Activated CD8-positive, alpha-beta memory T cell treated with anti-CD3 and anti-CD28 coated beads for 36 hours (primary cell): ENCODE data around the gene ZNF385D. TPM values are rescaled to one million over a fixed set of nuclear protein-coding genes. Genes with fewer than 3 reads are reported as not detected.

Experiments
- CTCF ChIA-PET: fragments of 350-600 bp; sonication (Branson Sonifier 250); formaldehyde crosslinking; loops from one replicate; lab custom pipeline; 2021; ENCODE audit warnings: antibody characterized with exemption; lab: Charles Lee
- POLR2A ChIA-PET: fragments of 350-600 bp; sonication (Branson Sonifier 250); formaldehyde crosslinking; loops from one replicate; lab custom pipeline; 2021; ENCODE audit warnings: antibody characterized with exemption; lab: Charles Lee
- total RNA-seq, 2 experiments: library from RNA; stranded (reverse); gene quantifications; one replicate each; pipeline ENCODE4 v1.2.3, GENCODE V29; 2021

Gene ZNF385D
- total RNA-seq, 2 experiments from 2014 or later = not detected

- CTCF ChIA-PET = no interaction called here
- POLR2A ChIA-PET = no interaction called here
Observed at GRCh38 chr3:21694506-21694905, 56.5 kb downstream of the ZNF385D start.

GRCh38 chr3:21691036-21691435, 60.0 kb downstream of the ZNF385D start:
- ChIA-PET POLR2A (no interaction called here), CTCF (no interaction called here)

GRCh38 chr3:21682206-21682605, 68.8 kb downstream of the ZNF385D start:
- CTCF ChIA-PET = no interaction called here
- POLR2A ChIA-PET = no interaction called here

- ChIA-PET POLR2A (no interaction called here), CTCF (no interaction called here)
Observed at GRCh38 chr3:21673393-21673792, 77.6 kb downstream of the ZNF385D start.

GRCh38 chr3:21672303-21672702, 78.7 kb downstream of the ZNF385D start:
- POLR2A ChIA-PET = no interaction called here

GRCh38 chr3:21670386-21670785, 80.6 kb downstream of the ZNF385D start:
- POLR2A ChIA-PET = no interaction called here
- CTCF ChIA-PET = no interaction called here

More at GRCh38 chr3:21672303-21672702, 78.7 kb downstream of the ZNF385D start:
- CTCF ChIA-PET = interaction anchor here (0.7 kb wide), 1 partner anchor 166 kb away, joined by 3 read pairs; no protein-coding TSS in a partner anchor

GRCh38 chr3:21668012-21668411, 83.0 kb downstream of the ZNF385D start:
- CTCF ChIA-PET = no interaction called here
- POLR2A ChIA-PET = no interaction called here

GRCh38 chr3:21665444-21666100, 85.4 kb downstream of the ZNF385D start:
- CTCF ChIA-PET = no interaction called here
- POLR2A ChIA-PET = no interaction called here

- CTCF ChIA-PET = no interaction called here
- POLR2A ChIA-PET = no interaction called here
Observed at GRCh38 chr3:21664996-21665395, 86.0 kb downstream of the ZNF385D start.

- ChIA-PET CTCF (no interaction called here), POLR2A (no interaction called here)
Observed at GRCh38 chr3:21662403-21662802, 88.6 kb downstream of the ZNF385D start.

GRCh38 chr3:21654662-21655061, 96.3 kb downstream of the ZNF385D start:
- CTCF ChIA-PET = no interaction called here
- POLR2A ChIA-PET = no interaction called here

GRCh38 chr3:21654241-21654640, 96.8 kb downstream of the ZNF385D start:
- ChIA-PET POLR2A (no interaction called here), CTCF (no interaction called here)

GRCh38 chr3:21649519-21649918, 101.5 kb downstream of the ZNF385D start:
- ChIA-PET CTCF (no interaction called here), POLR2A (no interaction called here)

- POLR2A ChIA-PET = no interaction called here
- CTCF ChIA-PET = no interaction called here
Observed at GRCh38 chr3:21647961-21648360, 103.0 kb downstream of the ZNF385D start.

GRCh38 chr3:21645121-21645897, 105.7 kb downstream of the ZNF385D start:
- ChIA-PET CTCF (no interaction called here), POLR2A (no interaction called here)

GRCh38 chr3:21644268-21644667, 106.7 kb downstream of the ZNF385D start:
- ChIA-PET CTCF (no interaction called here), POLR2A (no interaction called here)

GRCh38 chr3:21643752-21644151, 107.3 kb downstream of the ZNF385D start:
- CTCF ChIA-PET = no interaction called here
- POLR2A ChIA-PET = no interaction called here

GRCh38 chr3:21642433-21642832, 108.6 kb downstream of the ZNF385D start:
- POLR2A ChIA-PET = no interaction called here
- CTCF ChIA-PET = no interaction called here

GRCh38 chr3:21641959-21642358, 109.1 kb downstream of the ZNF385D start:
- ChIA-PET POLR2A (no interaction called here), CTCF (no interaction called here)

- ChIA-PET POLR2A (no interaction called here), CTCF (no interaction called here)
Observed at GRCh38 chr3:21638488-21638887, 112.5 kb downstream of the ZNF385D start.

GRCh38 chr3:21634112-21634511, 116.9 kb downstream of the ZNF385D start:
- CTCF ChIA-PET = no interaction called here
- POLR2A ChIA-PET = no interaction called here
